Measurements from ENCODE around the gene RRM1. TPM values are rescaled to one million over a fixed set of nuclear protein-coding genes. Genes with fewer than 3 reads are reported as not detected.
A peak's percentile ranks its signal among the peaks of the same experiment; 100 is the strongest.

The RRM1 gene
- total and polyA plus RNA-seq, 3 experiments from 2014 or later = 34.1 to 211 (median 198) TPM

GRCh38 chr11:4066910-4067309, 27.7 kb upstream of the RRM1 start:
- CTCF ChIA-PET = interaction anchor here (1.3 to 12.6 kb wide), 3 partner anchors 125 to 258 kb away, joined by 3 to 407 read pairs (median 4); partner anchors contain the start of gene STIM1
- H3K27ac Mint-ChIP-seq = peak overlapping the region; percentile 21 to 92 (median 72)
- no peaks in the 10 kb centered on the region for H3K27me3 Mint-ChIP-seq
- H3K36me3 Mint-ChIP-seq = peaks cover 0 to 36% (median 6%) of the 10 kb centered on the region in 3 donors
- Histone ChIP-seq H3K4me3 (ENCODE audit: low read length) (no peak overlapping the region), H3K36me3 (ENCODE audit: insufficient read depth, low read length) (peaks cover 7% of the 10 kb centered on the region), H3K27me3 (ENCODE audit: insufficient read depth, low read length, poor library complexity, severe bottlenecking) (no peaks in the 10 kb centered on the region), H3K4me1 (ENCODE audit: insufficient read depth, low read length) (peaks cover 57% of the 10 kb centered on the region), H3K27ac (ENCODE audit: low read depth, low read length) (no peak overlapping the region), H3K9me3 (ENCODE audit: low read length) (no peaks in the 10 kb centered on the region)
- POLR2A ChIA-PET = interaction anchor here (1.9 kb wide), 1 partner anchor 211 kb away, joined by 8 read pairs; the partner anchor contains the start of gene STIM1
- no peaks in the 10 kb centered on the region for H3K9me3 Mint-ChIP-seq
- peak overlapping the region in 2 of 7 donors; percentile 1 to 5 for H3K4me3 Mint-ChIP-seq
- H3K4me1 Mint-ChIP-seq = peaks cover 60 to 75% (median 74%) of the 10 kb centered on the region in 3 donors
- no peak for DNase-seq

DNA sequence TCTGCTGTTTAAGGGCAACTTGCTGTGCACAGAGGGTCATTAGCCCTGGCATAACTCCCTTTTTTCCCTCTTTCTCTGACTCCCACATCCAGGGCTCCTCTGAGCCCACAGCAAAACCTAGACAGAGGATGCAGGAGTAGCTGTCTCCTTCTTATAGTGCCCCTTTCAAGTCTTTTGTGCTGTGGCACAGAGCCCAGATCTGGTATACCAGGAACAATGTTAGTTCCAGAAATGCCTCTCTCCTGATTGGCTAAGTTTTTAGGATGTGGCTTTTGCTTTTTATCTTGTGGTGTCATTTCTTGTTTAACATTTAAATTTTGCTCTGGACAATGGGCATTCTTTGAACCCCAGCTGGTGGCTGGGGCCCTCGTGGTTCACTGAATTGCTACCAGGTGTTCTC, 25.6 kb upstream of the RRM1 start:
- H3K4me1 ChIP-seq (ENCODE audit: insufficient read depth, low read length) = peaks cover 72% of the 10 kb centered on the region
- POLR2A ChIA-PET = interaction anchor here (0.8 to 1.1 kb wide), 3 partner anchors 183 to 238 kb away, joined by 3 read pairs; partner anchors contain the start of gene STIM1
- H3K27me3 ChIP-seq (ENCODE audit: insufficient read depth, low read length, poor library complexity, severe bottlenecking) = no peaks in the 10 kb centered on the region
- Mint-ChIP-seq H3K4me3 (peak overlapping the region in 1 of 7 donors; percentile 33), H3K4me1 (peaks cover 68 to 86% (median 84%) of the 10 kb centered on the region in 3 donors), H3K27me3 (no peaks in the 10 kb centered on the region), H3K27ac (peak overlapping the region; percentile 56 to 93 (median 85)), H3K9me3 (no peaks in the 10 kb centered on the region), H3K36me3 (peaks cover 0 to 39% (median 7%) of the 10 kb centered on the region in 3 donors)
- no peak overlapping the region for H3K4me3 ChIP-seq (ENCODE audit: low read length)
- H3K27ac ChIP-seq (ENCODE audit: low read depth, low read length) = no peak overlapping the region
- peaks cover 16% of the 10 kb centered on the region for H3K36me3 ChIP-seq (ENCODE audit: insufficient read depth, low read length)
- CTCF ChIA-PET = interaction anchor here (0.7 to 12.6 kb wide), 4 partner anchors 12 to 227 kb away, joined by 3 to 407 read pairs (median 4); partner anchors contain the start of gene STIM1
- H3K9me3 ChIP-seq (ENCODE audit: low read length) = no peaks in the 10 kb centered on the region
- no peak for DNase-seq

GRCh38 chr11:4071325-4071724, 23.3 kb upstream of the RRM1 start:
- Histone ChIP-seq H3K27ac (ENCODE audit: low read depth, low read length) (no peak overlapping the region), H3K4me3 (ENCODE audit: low read length) (no peak overlapping the region), H3K4me1 (ENCODE audit: insufficient read depth, low read length) (peaks cover 53% of the 10 kb centered on the region), H3K36me3 (ENCODE audit: insufficient read depth, low read length) (peaks cover 22% of the 10 kb centered on the region), H3K27me3 (ENCODE audit: insufficient read depth, low read length, poor library complexity, severe bottlenecking) (no peaks in the 10 kb centered on the region), H3K9me3 (ENCODE audit: low read length) (no peaks in the 10 kb centered on the region)
- ChIA-PET CTCF (interaction anchor here (1.1 to 12.6 kb wide), 13 partner anchors 7 to 299 kb away, joined by 3 to 407 read pairs (median 13); partner anchors contain the start of genes PGAP2, RHOG, RRM1 and STIM1), POLR2A (interaction anchor here (1.0 to 4.3 kb wide), 2 partner anchors 216 to 219 kb away, joined by 4 to 20 read pairs; partner anchors contain the start of gene STIM1)
- DNase-seq = no peak
- Mint-ChIP-seq H3K27me3 (no peaks in the 10 kb centered on the region), H3K36me3 (peaks cover 0 to 47% (median 7%) of the 10 kb centered on the region in 3 donors), H3K4me1 (peaks cover 47 to 68% (median 60%) of the 10 kb centered on the region in 3 donors), H3K27ac (peak overlapping the region in 6 of 8 donors; percentile 53 to 92 (median 78)), H3K9me3 (no peaks in the 10 kb centered on the region), H3K4me3 (no peak overlapping the region)

DNA sequence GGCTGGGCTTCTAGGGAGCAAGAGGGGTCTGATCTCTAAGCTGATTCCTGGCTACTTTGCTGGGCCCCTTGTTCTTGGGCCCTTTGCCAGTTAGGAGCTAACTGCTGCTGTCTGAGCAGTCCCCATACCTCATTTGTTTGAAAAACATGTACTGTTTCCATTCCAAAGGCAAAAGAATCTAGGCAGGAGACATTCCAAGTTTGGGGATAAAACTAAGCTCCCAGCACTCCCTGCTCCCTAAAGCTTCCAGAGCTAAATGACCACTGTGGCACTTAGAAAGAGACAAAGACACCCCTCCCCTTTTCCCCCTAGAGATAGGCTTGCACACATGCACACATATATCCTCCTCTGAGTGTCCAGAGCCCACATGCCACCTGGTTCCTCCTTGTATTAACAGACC, 22.7 kb upstream of the RRM1 start:
- peak overlapping the region; percentile 51 to 92 (median 70) for H3K27ac Mint-ChIP-seq
- H3K4me3 ChIP-seq (ENCODE audit: low read length) = no peak overlapping the region
- H3K27me3 ChIP-seq (ENCODE audit: insufficient read depth, low read length, poor library complexity, severe bottlenecking) = no peaks in the 10 kb centered on the region
- H3K4me1 ChIP-seq (ENCODE audit: insufficient read depth, low read length) = peaks cover 52% of the 10 kb centered on the region
- H3K36me3 Mint-ChIP-seq = peaks cover 0 to 48% (median 7%) of the 10 kb centered on the region in 3 donors
- CTCF ChIA-PET = interaction anchor here (0.8 to 12.6 kb wide), 35 partner anchors 8 to 318 kb away, joined by 3 to 407 read pairs (median 7); partner anchors contain the start of genes NUP98, PGAP2, RHOG and RRM1
- H3K9me3 Mint-ChIP-seq = no peaks in the 10 kb centered on the region
- no peak overlapping the region for H3K27ac ChIP-seq (ENCODE audit: low read depth, low read length)
- no peak for DNase-seq
- H3K4me3 Mint-ChIP-seq = no peak overlapping the region
- peaks cover 22% of the 10 kb centered on the region for H3K36me3 ChIP-seq (ENCODE audit: insufficient read depth, low read length)
- H3K9me3 ChIP-seq (ENCODE audit: low read length) = no peaks in the 10 kb centered on the region
- no peaks in the 10 kb centered on the region for H3K27me3 Mint-ChIP-seq
- peaks cover 47 to 68% (median 60%) of the 10 kb centered on the region in 3 donors for H3K4me1 Mint-ChIP-seq
- POLR2A ChIA-PET = interaction anchor here (1.0 to 4.3 kb wide), 5 partner anchors 217 to 274 kb away, joined by 3 to 20 read pairs (median 11); partner anchors contain the start of genes RHOG and STIM1

DNA sequence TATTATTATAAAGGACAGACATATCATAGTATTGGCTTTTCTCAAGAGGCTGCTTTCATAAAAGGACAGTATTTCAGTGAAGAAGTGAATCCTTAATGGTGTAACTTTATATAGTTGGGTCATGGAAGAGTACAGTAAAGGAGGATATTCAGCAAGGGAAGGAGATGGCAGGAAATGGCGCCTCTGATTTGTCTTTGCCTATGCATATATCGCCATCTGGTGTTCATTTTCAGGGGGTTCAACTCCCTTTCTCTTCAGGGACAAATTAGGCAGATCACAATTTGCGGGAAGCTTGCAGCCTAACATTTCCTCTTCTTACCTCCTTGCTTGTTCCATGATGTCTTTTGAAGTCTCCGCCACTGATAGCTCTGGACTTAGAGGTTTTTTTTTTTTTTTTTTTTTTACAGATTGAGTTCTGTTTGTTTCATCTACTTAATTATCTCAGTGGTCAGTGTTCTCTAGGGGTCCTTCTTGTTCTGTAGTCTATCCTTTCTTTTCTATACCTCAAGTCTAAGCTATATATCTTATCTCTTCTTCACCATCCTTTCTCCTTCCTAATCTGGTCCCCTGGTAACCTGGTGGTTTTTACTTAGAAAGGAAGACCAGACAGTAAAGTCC, 21.8 kb upstream of the RRM1 start:
- ChIA-PET CTCF (interaction anchor here (0.7 to 12.6 kb wide), 58 partner anchors 9 to 391 kb away, joined by 3 to 407 read pairs (median 5); partner anchors contain the start of genes NUP98, PGAP2, RHOG and RRM1), POLR2A (interaction anchor here (0.6 to 4.3 kb wide), 5 partner anchors 214 to 275 kb away, joined by 3 to 20 read pairs (median 11); partner anchors contain the start of genes RHOG and STIM1)
- Mint-ChIP-seq H3K9me3 (no peaks in the 10 kb centered on the region), H3K36me3 (peaks cover 0 to 47% (median 7%) of the 10 kb centered on the region in 3 donors), H3K4me3 (no peak overlapping the region), H3K27ac (peak overlapping the region; percentile 51 to 92 (median 83)), H3K27me3 (no peaks in the 10 kb centered on the region), H3K4me1 (peaks cover 42 to 63% (median 57%) of the 10 kb centered on the region in 3 donors)
- Histone ChIP-seq H3K36me3 (ENCODE audit: insufficient read depth, low read length) (peaks cover 22% of the 10 kb centered on the region), H3K27ac (ENCODE audit: low read depth, low read length) (no peak overlapping the region), H3K4me3 (ENCODE audit: low read length) (no peak overlapping the region), H3K27me3 (ENCODE audit: insufficient read depth, low read length, poor library complexity, severe bottlenecking) (no peaks in the 10 kb centered on the region), H3K4me1 (ENCODE audit: insufficient read depth, low read length) (peaks cover 44% of the 10 kb centered on the region), H3K9me3 (ENCODE audit: low read length) (no peaks in the 10 kb centered on the region)
- peak; percentile 21 to 70 (median 68) for DNase-seq

GRCh38 chr11:4074266-4074665, 20.3 kb upstream of the RRM1 start:
- Histone ChIP-seq H3K27ac (ENCODE audit: low read depth, low read length) (no peak overlapping the region), H3K9me3 (ENCODE audit: low read length) (no peaks in the 10 kb centered on the region), H3K36me3 (ENCODE audit: insufficient read depth, low read length) (peaks cover 22% of the 10 kb centered on the region), H3K4me3 (ENCODE audit: low read length) (no peak overlapping the region), H3K4me1 (ENCODE audit: insufficient read depth, low read length) (peaks cover 29% of the 10 kb centered on the region), H3K27me3 (ENCODE audit: insufficient read depth, low read length, poor library complexity, severe bottlenecking) (no peaks in the 10 kb centered on the region)
- ChIA-PET CTCF (interaction anchor here (1.3 to 12.6 kb wide), 12 partner anchors 15 to 286 kb away, joined by 4 to 407 read pairs (median 12); partner anchors contain the start of genes RHOG and STIM1), POLR2A (interaction anchor here (2.5 to 4.3 kb wide), 2 partner anchors 219 to 225 kb away, joined by 20 read pairs; partner anchors contain the start of gene STIM1)
- Mint-ChIP-seq H3K27ac (peak overlapping the region in 3 of 8 donors; percentile 15 to 84 (median 66)), H3K4me1 (peaks cover 32 to 53% (median 48%) of the 10 kb centered on the region in 3 donors), H3K9me3 (no peaks in the 10 kb centered on the region), H3K27me3 (no peaks in the 10 kb centered on the region), H3K36me3 (peaks cover 0 to 46% (median 7%) of the 10 kb centered on the region in 3 donors), H3K4me3 (no peak overlapping the region)
- DNase-seq = no peak

GRCh38 chr11:4076774-4077173, 17.8 kb upstream of the RRM1 start:
- no peak overlapping the region for H3K4me3 ChIP-seq (ENCODE audit: low read length)
- H3K36me3 ChIP-seq (ENCODE audit: insufficient read depth, low read length) = peaks cover 20% of the 10 kb centered on the region
- peak overlapping the region in 3 of 8 donors; percentile 0 to 54 (median 39) for H3K27ac Mint-ChIP-seq
- H3K27me3 Mint-ChIP-seq = no peaks in the 10 kb centered on the region
- H3K36me3 Mint-ChIP-seq = peaks cover 3 to 48% (median 7%) of the 10 kb centered on the region in 3 donors
- H3K4me3 Mint-ChIP-seq = no peak overlapping the region
- H3K9me3 ChIP-seq (ENCODE audit: low read length) = no peaks in the 10 kb centered on the region
- H3K27me3 ChIP-seq (ENCODE audit: insufficient read depth, low read length, poor library complexity, severe bottlenecking) = no peaks in the 10 kb centered on the region
- no peak overlapping the region for H3K27ac ChIP-seq (ENCODE audit: low read depth, low read length)
- POLR2A ChIA-PET = no interaction called here
- peaks cover 26 to 37% (median 37%) of the 10 kb centered on the region in 3 donors for H3K4me1 Mint-ChIP-seq
- DNase-seq = no peak
- CTCF ChIA-PET = no interaction called here
- peaks cover 26% of the 10 kb centered on the region for H3K4me1 ChIP-seq (ENCODE audit: insufficient read depth, low read length)
- H3K9me3 Mint-ChIP-seq = no peaks in the 10 kb centered on the region
